GM12874 (cell line): Measurements from ENCODE around the gene SEZ6.

Experiments
- TF ChIP-seq, protein P1 (sequence below): IDR thresholded peaks from 2 replicates; pipeline ENCODE4 v1.5.1; 2011; ENCODE audit warnings: low read depth, mild to moderate bottlenecking, control low read depth, low read length, moderate library complexity; ENCODE audit not compliant: insufficient read depth

SEZ6 gene

DNA sequence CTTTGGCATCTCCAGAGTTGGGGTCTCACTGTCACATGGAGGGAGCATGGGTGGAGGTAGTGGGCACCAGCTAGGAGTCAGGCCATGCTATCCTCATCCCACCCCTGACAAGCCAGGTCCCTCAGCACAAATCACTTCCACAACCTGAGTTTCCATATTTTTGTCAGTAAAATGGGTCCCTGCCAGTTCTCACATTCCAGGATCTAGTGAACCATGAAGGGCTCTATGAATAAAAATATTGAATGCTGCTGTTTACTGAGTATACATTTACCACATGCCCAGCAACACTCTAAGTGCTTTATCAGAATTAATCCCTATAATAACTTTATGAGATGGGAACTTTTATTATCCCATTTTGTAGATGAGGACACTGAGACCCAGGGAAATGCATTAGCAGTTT lies 16.8 kb downstream of the SEZ6 start:
- TF ChIP-seq, protein P1, sequence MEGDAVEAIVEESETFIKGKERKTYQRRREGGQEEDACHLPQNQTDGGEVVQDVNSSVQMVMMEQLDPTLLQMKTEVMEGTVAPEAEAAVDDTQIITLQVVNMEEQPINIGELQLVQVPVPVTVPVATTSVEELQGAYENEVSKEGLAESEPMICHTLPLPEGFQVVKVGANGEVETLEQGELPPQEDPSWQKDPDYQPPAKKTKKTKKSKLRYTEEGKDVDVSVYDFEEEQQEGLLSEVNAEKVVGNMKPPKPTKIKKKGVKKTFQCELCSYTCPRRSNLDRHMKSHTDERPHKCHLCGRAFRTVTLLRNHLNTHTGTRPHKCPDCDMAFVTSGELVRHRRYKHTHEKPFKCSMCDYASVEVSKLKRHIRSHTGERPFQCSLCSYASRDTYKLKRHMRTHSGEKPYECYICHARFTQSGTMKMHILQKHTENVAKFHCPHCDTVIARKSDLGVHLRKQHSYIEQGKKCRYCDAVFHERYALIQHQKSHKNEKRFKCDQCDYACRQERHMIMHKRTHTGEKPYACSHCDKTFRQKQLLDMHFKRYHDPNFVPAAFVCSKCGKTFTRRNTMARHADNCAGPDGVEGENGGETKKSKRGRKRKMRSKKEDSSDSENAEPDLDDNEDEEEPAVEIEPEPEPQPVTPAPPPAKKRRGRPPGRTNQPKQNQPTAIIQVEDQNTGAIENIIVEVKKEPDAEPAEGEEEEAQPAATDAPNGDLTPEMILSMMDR = no peak

DNA sequence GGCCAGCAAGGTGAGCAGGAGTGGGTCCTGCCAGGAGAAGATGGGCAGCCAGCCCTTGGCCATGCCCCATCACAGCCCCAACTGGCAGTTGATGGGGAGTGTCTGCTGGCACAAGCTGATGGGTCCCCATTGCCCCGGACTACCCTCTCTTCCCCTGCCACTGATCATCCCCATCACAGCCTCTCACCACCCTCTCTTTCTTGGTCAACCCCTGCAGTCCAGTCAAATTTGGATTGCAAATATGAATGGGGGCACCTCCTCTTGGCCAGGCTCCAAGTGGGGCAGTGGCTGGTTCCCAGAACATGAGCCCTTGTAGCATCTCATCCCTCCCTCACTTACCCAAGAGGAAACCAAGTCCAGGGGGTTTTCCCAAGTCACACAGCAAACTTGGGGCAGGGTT lies 17.4 kb downstream of the SEZ6 start:
- TF ChIP-seq, protein P1 = no peak

DNA sequence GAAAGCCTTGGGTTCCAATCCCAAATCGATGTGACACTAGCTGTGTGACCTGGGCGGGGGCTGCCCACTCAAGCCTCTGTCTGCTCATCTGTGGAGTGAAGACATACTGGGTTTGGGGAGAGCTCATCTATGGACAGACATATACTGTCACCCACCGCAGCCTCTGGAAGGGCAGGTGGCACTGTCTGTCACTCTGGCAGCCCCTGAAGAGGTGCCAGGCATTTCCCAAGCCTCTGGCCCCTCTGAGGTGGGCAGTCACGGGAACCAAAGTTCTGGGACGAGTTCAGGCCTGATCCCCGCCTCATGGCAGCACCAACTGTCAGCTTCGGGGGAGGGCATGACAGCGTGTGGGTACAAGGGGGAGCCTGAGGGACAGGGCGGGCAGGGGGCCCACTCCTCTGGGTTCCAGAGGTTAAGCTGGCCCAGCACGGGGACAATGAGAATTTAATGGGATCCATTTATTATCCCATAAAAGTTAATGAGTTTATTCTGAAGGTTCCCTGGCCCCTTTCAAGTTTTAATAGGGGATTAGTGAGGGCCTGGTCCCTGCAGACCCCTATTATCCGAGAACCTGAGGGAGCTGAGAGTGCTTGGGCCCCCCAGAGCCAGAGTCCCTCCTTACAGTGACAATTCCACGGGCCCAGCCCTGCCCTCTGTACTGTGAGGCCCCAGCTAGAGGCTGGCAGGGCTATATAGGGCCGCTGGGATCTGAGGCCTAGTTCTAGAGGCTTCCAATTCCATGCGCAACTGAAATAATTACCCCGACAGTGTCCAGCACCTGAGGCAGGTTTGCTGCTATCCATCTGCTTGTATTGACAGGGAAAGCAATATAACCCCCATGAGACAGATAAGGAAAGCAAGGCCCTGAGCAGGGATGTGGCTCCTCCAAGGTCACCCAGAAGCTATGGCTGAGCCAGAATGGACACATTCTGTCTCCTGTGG lies 18.8 kb downstream of the SEZ6 start:
- TF ChIP-seq, protein P1 = no peak

- TF ChIP-seq, protein P1 = no peak
Observed at GRCh38 chr17:28985950-28986713, 19.7 kb downstream of the SEZ6 start.

DNA sequence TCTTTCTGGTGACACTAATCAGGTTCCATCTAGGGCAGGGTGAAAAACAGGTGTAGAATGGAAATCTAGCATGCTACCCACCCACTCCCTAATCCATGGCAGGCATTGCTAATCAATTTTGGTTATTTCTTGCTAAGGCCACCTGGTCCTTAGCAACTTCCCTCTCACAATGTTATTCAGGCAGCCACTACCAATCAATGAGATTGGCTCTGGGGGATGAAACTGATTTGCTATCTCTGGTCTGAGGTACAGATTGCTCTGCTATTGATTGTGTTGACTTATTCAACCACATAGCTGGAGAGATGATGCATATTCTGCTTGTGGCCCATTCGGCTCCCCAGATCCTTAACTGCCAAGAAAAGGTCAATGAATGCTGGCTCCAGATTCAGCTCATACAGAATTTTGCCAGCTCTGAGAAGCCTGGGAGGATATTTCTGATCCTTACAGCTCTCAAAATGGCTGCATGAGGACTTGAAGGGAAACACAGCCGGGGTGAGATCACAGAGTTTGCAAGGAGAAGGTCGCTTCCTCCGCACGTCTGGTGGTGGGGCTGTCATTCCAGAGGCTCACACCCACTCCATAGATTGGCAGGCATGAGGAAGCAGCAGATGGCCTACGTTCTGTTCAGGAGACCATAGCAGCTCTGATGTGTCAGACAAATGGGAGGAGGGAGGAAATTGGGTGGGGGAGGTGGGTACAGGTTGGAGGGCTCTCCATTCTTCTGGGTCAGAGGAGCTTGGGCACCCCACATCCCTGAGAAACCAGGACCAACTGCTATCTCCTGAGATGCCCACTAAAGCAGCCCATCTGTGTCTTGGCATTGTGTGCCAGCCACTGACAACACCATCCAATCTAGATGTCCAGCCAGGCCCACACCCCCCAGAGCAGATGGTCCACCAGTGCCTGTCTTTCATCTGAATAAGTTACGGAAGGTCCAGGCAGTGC lies 22.3 kb downstream of the SEZ6 start:
- TF ChIP-seq, protein P1 = no peak

DNA sequence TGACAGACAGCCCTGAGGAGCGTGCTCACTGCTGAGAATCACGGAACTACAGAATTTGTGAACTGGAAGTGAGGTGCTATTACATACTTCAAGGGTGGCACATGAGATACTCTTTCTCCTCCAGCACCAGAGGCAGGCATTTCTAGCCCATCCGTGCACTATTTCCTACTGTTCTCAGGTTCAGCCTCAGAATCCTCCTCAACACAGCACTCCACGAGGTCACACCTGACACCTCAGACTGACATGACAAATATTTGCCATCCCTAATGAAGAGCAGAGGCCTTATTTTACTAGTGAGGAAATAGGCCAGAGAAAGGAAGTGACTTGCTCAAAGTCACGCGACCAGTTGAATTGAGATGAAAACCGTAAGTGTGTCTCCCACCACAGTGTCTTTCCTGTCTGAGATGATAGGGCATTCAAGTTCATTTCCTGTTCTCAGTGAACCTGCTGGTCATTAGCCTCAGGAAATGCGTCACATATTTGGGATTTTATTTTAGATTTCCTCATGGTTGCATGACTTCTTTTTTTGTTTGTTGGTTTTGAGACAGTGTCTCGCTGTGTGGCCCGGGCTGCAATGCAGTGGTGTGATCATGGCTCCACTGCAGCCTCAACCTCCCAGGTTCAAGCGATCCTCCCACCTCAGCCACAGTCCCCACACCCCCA lies 23.6 kb downstream of the SEZ6 start:
- TF ChIP-seq, protein P1 = no peak
